Measurements from ENCODE around the gene ZNF385B.

ZNF385B gene

GRCh38 chr2:179578171-179578916 is 283.1 kb downstream of the ZNF385B start:
- DNase-seq: no peak

- DNase-seq: no peak
Measured at GRCh38 chr2:179574061-179574519, 287.3 kb downstream of the ZNF385B start.

GRCh38 chr2:179572544-179572943 is 288.9 kb downstream of the ZNF385B start:
- no peak for DNase-seq

- DNase-seq: no peak
Measured at GRCh38 chr2:179571721-179572120, 289.7 kb downstream of the ZNF385B start.

- DNase-seq: no peak
Measured at GRCh38 chr2:179571252-179571651, 290.2 kb downstream of the ZNF385B start.

GRCh38 chr2:179569831-179570233 is 291.6 kb downstream of the ZNF385B start:
- no peak for DNase-seq

- no peak for DNase-seq
Measured at GRCh38 chr2:179565807-179566206, 295.6 kb downstream of the ZNF385B start.

GRCh38 chr2:179562330-179562885 is 299.0 kb downstream of the ZNF385B start:
- no peak for DNase-seq

GRCh38 chr2:179561702-179562101 is 299.7 kb downstream of the ZNF385B start:
- DNase-seq: no peak

GRCh38 chr2:179560257-179560735 is 301.1 kb downstream of the ZNF385B start:
- DNase-seq: no peak

GRCh38 chr2:179559108-179559806 is 302.2 kb downstream of the ZNF385B start:
- no peak for DNase-seq

- no peak for DNase-seq
Measured at GRCh38 chr2:179558010-179558934, 303.1 kb downstream of the ZNF385B start.

GRCh38 chr2:179556425-179556824 is 305.0 kb downstream of the ZNF385B start:
- no peak for DNase-seq

- DNase-seq: no peak
Measured at GRCh38 chr2:179555691-179556283, 305.6 kb downstream of the ZNF385B start.

GRCh38 chr2:179554639-179555386 is 306.6 kb downstream of the ZNF385B start:
- DNase-seq: no peak

- no peak for DNase-seq
Measured at GRCh38 chr2:179553382-179553781, 308.0 kb downstream of the ZNF385B start.

GRCh38 chr2:179551539-179552045 is 309.8 kb downstream of the ZNF385B start:
- DNase-seq: no peak

GRCh38 chr2:179550849-179551248 is 310.6 kb downstream of the ZNF385B start:
- no peak for DNase-seq

- DNase-seq: no peak
Measured at GRCh38 chr2:179550214-179550613, 311.2 kb downstream of the ZNF385B start.

GRCh38 chr2:179546656-179547055 is 314.8 kb downstream of the ZNF385B start:
- DNase-seq: no peak

GRCh38 chr2:179545024-179545423 is 316.4 kb downstream of the ZNF385B start:
- no peak for DNase-seq
